Left forelimb (tissue), 1 donor: ENCODE results near the gene RALB.
"Not testable (repeated sequence)": the region's sequence is repeated elsewhere in the genome, so short reads cannot be mapped to it uniquely, and the experiment has no call there.

Experiments used
- DNase-seq: peaks from one replicate; pipeline ENCODE4 v3.0.0-alpha.2; 2018; ENCODE audit warnings: low spot score

Gene RALB

DNA sequence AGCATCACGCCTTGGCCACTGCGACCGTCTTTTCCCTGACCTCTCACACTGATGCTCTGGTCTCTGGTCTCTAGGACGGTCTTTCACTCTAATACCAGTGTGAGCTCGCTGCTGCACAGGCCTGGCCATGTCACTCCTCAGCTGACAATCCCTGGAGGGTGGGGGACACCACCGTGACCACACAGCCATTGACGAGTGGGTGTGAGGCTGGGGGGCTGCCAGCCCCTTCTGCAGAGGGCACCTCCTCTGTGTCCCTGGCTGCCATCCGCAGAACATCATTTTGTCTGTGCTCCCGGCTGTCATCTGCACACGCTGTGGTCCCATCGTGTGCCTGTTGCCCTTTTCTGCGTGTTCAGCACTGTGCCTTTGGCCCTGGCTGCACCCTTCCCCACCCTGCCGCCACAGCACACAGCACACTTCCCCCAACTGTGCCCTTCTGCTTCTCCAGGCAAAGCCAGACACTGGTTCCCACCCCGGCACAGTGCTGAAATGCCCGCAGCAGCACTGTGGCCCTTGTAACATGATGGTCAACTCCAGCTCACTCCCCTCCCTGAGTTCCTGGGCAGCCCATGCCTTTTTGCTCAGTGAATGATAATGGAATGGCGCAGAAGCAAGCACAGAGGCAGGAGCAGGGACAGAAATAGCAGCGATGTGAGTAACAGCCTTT lies 62.8 kb downstream of the RALB start:
- DNase-seq, result no peak

GRCh38 chr2:120316071-120316470 lies 63.4 kb downstream of the RALB start:
- no peak for DNase-seq

DNA sequence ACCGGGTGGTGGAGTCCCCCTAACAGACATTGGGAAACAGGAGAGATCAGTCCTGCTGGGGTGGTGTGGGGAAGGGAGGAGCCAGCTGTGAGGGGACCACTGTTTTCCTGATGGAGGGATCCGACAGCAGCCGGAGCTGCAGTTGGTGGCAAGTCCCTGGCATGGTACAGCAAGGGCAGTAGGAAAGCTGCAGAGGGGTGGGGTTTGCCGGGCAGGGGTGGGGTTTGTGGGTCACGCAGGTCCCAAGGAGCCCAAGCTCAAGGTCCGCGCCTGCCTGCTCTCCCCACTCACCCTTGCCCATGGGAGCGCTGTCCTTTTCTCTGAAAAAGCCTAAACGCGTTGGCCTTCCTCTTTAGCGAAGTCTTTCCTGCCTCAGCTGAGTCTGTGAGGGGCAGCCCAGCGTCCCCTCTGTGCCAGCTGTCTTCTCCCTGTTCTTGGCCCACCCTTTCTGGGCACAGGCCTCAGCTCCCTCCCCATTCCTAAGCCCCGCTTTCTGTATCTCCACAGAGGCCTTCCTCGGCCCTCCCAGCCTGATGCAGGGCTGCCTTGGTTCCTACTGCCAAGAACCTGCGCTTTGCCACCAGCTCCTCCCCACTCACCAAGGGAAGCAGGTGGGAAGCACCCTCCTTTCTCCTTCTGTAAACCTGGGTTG lies 64.0 kb downstream of the RALB start:
- DNase-seq, result no peak

- no peak for DNase-seq
These were observed 64.5 kb downstream of the RALB start for GRCh38 chr2:120317180-120317533.

- DNase-seq, result no peak
These were observed 65.3 kb downstream of the RALB start for GRCh38 chr2:120317916-120318315.

GRCh38 chr2:120318626-120319025 lies 66.0 kb downstream of the RALB start:
- DNase-seq, result peak; percentile 82

- no peak for DNase-seq
These were observed 66.5 kb downstream of the RALB start for GRCh38 chr2:120319123-120319522.

GRCh38 chr2:120319686-120320317 lies 67.2 kb downstream of the RALB start:
- no peak for DNase-seq

GRCh38 chr2:120320318-120320851 lies 67.7 kb downstream of the RALB start:
- DNase-seq, result no peak

- not testable (repeated sequence) for DNase-seq
These were observed 68.4 kb downstream of the RALB start for GRCh38 chr2:120320887-120321556.

GRCh38 chr2:120321721-120322284 lies 69.2 kb downstream of the RALB start:
- no peak for DNase-seq

- no peak for DNase-seq
These were observed 69.7 kb downstream of the RALB start for GRCh38 chr2:120322329-120322728.

GRCh38 chr2:120323214-120323613 lies 70.6 kb downstream of the RALB start:
- no peak for DNase-seq

DNA sequence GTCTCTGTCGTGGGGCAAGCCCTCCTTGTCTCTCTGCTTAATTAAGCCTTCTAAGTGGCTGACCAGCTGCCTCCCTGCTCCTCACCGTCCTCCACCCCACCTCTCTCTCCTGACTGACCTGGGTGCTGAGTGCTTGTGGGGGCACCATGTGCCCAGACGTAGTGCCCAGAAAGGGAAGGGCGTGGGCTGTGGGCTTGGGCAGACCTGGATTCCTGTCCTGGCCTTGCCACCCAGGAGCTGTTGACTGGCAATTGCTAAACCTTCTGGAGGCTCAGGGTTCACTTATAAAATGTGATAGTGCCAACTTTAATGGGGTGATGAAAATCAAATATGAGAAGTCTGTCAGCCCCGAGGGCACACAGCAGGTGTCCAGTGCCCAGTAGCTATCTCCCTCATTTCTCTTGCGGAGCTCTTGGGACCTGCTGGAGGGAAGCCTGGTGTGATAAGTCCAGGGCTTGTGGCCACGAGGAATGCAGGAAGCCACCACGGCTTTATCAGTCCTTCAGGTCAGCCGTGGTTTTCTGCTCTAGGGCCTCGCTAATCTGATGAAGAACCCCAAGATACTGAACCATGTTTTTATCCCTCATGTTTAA lies 71.3 kb downstream of the RALB start:
- no peak for DNase-seq

- DNase-seq, result no peak
These were observed 72.3 kb downstream of the RALB start for GRCh38 chr2:120324933-120325332.

DNA sequence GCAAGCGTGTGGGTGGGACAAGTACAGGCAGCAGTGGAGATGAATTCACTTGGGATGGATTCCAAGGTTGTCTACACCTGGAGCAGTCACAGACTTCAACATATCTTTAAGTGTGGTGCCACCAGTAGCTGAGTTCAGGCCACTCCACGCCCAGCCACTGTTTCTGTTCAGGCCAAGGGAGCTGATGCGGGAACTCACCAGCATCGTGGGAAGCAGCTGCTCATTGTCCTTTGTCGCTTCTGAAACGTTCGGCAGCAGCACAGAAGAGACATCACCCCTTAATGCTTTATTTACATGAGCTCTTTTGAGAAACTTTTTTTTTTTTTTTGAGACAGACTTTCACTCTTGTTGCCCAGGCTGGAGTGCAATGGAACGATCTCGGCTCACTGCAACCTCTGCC lies 73.4 kb downstream of the RALB start:
- no peak for DNase-seq

DNA sequence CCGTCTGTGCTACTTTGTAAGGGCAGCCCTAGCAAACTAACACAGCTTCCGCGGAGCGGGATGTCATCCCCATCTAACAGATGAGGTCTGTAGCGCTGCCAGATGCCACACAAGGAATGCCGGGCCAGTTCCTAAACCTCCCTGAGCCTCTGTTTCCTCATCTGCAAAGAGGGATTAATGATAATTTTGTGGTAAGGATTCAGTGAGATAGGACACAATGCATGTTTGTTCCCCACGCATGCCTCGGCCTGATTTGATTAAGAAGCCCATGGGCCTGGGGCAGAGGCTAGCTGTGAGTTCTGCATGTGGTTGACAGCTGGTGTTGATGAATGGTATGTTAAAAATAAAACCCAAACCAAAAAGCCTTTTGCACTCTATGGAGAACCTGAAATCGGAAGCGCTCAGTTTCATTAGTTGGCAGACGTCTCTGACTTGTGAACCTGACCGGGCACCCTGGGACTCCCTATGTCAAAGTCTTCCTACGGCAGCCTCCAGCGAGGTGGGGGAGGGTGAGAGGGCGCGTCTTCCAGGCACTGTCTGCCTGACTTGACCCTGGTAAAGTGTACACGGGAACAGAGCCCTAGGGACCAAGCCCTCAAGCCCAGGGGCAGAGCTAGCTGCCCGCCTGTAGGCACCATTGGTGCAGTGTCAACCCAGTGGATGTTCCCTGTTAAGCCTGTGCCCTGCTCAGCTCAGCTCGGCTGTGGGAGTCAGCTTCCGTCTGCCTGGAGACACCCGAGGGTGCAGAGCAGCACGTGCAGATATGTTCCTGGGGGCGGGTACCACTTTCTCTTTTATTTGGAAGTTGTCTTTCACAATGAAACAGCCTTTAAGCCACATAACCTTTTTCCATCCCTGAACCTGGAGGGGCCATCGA lies 78.5 kb downstream of the RALB start:
- no peak for DNase-seq

- no peak for DNase-seq
These were observed 79.3 kb downstream of the RALB start for GRCh38 chr2:120331903-120332302.

DNA sequence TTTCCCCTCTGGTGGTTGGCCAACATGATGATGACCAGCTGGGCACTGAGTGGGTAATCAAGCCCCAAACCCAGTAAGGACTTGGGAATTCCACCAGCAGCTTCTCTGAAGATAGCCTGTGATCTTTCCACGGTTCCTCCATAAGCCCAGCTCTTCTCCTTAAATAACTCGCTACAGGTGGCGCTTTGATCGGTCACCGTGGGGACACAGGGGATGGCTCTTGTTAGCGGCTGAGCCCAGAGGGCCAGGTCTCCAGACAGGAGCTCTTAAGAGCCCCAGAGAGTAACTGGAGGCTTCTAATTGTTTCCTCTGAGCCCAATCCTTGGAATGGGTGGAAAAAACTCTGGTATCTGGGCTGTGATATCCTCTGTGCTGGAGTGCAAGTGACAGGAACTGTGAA lies 79.7 kb downstream of the RALB start:
- DNase-seq, result no peak

GRCh38 chr2:120334068-120334467 lies 81.4 kb downstream of the RALB start:
- no peak for DNase-seq

DNA sequence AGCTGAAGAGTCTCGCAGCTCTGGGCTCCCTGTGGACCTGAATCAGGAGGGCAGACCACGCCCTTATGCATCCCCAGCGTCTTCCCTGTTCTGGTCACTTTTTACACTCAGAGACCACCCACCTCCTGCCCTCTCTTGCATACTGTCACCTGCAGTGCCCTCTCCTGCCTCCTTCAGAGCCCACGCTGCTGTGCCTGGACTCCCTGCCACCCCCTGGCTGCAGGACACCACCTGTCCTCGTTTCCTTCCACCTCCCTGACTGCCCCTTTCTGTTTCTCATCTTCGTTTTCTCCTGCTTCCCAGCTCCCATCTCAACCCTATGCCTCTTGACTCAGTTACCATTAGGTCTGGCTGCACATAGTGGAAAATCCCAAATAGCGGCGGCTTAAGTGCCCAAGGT lies 84.1 kb downstream of the RALB start:
- no peak for DNase-seq
